ENCODE results near the gene PARD3. TPM values are rescaled to one million over a fixed set of nuclear protein-coding genes. Genes with fewer than 3 reads are reported as not detected.

Gene PARD3
- total RNA-seq, 3 donors from 2014 or later = 0.35 to 0.53 (median 0.37) TPM

DNA sequence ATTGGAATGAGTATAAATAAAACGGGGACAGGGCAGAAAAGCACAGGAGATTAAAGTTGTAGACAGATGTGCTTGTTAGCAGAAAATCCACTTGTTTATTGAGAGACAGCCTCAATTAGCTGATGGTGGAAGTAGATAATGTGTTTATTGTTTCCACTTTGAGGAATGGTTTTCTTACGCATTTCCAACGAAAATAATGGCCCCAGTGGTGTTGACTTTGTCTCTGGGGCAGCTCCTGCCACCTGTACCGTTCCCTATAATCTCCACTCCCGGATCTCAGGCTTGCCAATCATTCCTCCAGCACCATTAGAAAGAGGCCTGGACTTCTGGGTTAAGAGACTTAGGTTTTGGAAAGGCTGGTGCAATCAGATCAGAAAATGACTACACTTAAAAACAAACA, 638.7 kb downstream of the PARD3 start:
- ATAC-seq (no peak), DNase-seq (no peak)
- Mint-ChIP-seq H3K36me3 (ENCODE audit: insufficient read depth) (no peaks in the 10 kb centered on the region), H3K4me3 (no peak overlapping the region), H3K27me3 (ENCODE audit: low read depth) (no peaks in the 10 kb centered on the region), H3K4me1 (ENCODE audit: low read depth) (no peaks in the 10 kb centered on the region), H3K9me3 (no peaks in the 10 kb centered on the region)

DNA sequence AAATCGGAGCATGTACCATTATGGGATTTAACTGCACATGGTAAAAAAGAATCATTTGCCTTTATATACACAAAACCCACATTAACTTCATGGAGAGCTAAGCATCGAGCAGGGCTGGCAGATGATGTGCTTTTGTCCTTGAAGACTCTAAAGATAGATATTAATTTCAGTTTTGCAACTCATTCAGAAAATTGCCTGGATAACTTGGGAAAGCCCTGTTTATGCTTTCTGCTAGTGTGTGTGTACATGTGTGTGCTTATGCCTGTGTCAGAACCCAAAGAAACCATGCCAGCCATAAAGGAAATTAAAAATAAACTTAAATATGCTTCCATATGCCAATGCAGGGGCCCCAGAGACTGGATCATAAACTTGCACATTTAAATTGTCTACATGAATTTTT, 640.0 kb downstream of the PARD3 start:
- no peak overlapping the region for H3K4me3 Mint-ChIP-seq
- H3K9me3 Mint-ChIP-seq = peaks cover 6% of the 10 kb centered on the region
- ATAC-seq (no peak), DNase-seq (no peak)
- no peaks in the 10 kb centered on the region for H3K4me1 Mint-ChIP-seq (ENCODE audit: low read depth)
- no peaks in the 10 kb centered on the region for H3K36me3 Mint-ChIP-seq (ENCODE audit: insufficient read depth)
- no peaks in the 10 kb centered on the region for H3K27me3 Mint-ChIP-seq (ENCODE audit: low read depth)

DNA sequence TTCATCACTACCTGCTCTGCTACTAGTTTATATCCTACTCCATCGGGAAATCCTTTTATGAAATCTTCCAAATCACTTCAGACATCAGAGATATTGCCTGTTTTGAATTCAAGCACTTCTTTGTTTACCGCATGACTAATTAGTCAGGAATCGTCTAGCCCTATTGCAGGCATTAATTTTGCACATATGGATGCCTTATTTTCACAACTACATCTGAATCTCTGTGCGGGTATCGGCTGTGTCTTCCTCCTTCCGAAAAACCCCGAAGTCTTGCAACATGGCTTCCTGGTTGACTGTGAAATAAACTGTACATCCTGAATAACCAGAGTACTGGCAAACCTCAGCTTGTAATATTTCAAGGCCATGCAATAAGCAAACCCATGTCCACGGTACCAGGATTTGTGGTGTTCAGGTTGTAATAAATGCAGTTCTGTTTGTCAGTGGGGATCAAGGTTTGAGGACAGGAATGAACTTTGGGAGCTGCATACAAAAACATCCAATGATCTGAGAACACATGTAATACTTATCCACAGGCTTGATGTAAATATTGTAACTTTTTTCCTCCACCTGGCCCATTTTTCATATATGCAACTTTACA, 642.1 kb downstream of the PARD3 start:
- no peak overlapping the region for H3K4me3 Mint-ChIP-seq
- peaks cover 6% of the 10 kb centered on the region for H3K9me3 Mint-ChIP-seq
- H3K36me3 Mint-ChIP-seq (ENCODE audit: insufficient read depth) = no peaks in the 10 kb centered on the region
- no peaks in the 10 kb centered on the region for H3K4me1 Mint-ChIP-seq (ENCODE audit: low read depth)
- DNase-seq = no peak
- no peak for ATAC-seq
- peaks cover 9% of the 10 kb centered on the region for H3K27me3 Mint-ChIP-seq (ENCODE audit: low read depth)

DNA sequence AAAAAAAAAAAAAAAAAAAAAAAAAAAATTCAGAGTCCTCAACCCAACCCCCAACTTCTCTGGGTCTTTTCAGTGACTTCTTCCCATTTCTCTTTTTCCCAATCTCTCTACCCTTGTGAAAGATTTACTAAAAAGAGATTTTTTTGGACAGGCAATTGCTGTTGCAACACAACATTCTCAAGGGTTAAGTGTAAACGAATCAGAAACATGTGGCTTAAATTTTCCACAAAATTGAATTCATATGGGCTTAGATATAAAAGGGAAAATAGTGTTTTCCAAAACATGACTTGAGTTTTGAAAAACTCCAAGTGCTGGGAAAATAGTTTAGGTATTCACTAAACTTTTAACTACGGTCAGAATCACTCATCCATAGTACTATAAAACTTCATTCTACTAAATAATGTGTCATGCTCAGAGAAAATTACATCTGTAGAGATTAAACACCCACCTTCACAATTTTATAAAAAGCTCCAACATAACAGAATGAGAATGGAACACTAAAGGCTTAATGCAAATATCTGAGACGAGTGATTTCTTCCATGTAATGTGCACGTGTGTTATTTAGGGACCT, 643.1 kb downstream of the PARD3 start:
- ATAC-seq (no peak), DNase-seq (no peak)
- H3K4me3 Mint-ChIP-seq = no peak overlapping the region
- peaks cover 9% of the 10 kb centered on the region for H3K27me3 Mint-ChIP-seq (ENCODE audit: low read depth)
- peaks cover 6% of the 10 kb centered on the region for H3K9me3 Mint-ChIP-seq
- no peaks in the 10 kb centered on the region for H3K4me1 Mint-ChIP-seq (ENCODE audit: low read depth)
- H3K36me3 Mint-ChIP-seq (ENCODE audit: insufficient read depth) = no peaks in the 10 kb centered on the region

DNA sequence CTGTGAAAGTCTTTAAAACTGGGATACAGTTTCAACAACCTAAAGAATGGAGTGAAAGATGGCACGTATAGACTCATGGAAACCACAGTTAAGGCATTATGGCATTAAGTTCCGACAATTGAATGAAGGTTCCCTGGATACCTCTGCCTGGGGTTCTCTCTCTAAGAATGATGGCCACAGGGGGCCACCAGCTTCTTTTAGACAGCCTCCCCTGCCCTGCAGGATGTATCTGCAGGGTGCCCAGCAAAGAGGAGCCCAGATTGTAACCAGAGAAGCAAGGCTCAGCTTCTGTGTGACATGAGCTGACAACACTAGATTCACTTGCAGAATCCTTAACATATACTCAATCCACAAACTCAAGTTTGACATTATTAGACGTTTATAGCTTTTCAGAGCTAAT, 645.4 kb downstream of the PARD3 start:
- peaks cover 6% of the 10 kb centered on the region for H3K9me3 Mint-ChIP-seq
- DNase-seq (no peak), ATAC-seq (no peak)
- H3K27me3 Mint-ChIP-seq (ENCODE audit: low read depth) = peaks cover 9% of the 10 kb centered on the region
- H3K36me3 Mint-ChIP-seq (ENCODE audit: insufficient read depth) = no peaks in the 10 kb centered on the region
- H3K4me3 Mint-ChIP-seq = no peak overlapping the region
- H3K4me1 Mint-ChIP-seq (ENCODE audit: low read depth) = no peaks in the 10 kb centered on the region

DNA sequence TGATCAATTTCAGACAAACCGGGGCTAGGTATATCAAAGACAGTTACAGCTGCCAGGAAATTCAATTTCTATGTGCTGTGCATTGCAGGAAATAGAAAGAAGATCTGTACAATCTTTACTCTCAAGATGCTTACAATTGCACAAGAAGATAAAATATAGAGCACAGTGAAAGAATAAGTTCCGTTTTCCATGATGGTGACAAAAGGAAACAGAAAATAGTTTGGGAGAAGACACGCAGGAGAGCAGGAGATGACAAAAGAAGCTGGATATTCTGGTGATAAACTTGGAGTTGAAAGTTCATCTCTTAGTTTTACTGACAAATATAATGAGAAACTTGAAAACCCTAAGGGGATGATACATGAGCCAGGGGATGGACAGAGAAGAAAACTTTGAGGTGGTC, 646.0 kb downstream of the PARD3 start:
- no peak overlapping the region for H3K4me3 Mint-ChIP-seq
- no peaks in the 10 kb centered on the region for H3K36me3 Mint-ChIP-seq (ENCODE audit: insufficient read depth)
- peaks cover 6% of the 10 kb centered on the region for H3K9me3 Mint-ChIP-seq
- ATAC-seq (no peak), DNase-seq (no peak)
- H3K27me3 Mint-ChIP-seq (ENCODE audit: low read depth) = peaks cover 9% of the 10 kb centered on the region
- no peaks in the 10 kb centered on the region for H3K4me1 Mint-ChIP-seq (ENCODE audit: low read depth)

DNA sequence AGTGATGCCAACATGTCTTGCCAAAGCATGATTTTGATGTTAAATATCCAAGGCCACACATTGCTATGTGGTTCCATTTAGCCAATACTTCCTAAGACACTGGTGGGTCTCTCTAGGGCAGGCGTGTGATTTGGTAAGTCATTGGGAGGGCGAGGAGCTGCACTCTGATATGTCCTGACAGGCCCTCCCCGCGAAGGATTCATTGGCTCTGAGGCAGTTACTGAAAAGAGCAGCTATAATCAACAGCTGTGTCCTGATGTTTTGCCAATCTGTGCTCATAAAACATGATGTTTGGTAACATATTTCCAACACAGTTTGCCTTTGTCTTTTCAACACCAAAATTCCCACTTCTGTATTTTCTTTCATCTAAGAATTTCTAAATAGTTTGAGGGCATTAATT, 646.7 kb downstream of the PARD3 start:
- H3K9me3 Mint-ChIP-seq = peaks cover 6% of the 10 kb centered on the region
- no peak overlapping the region for H3K4me3 Mint-ChIP-seq
- no peak for DNase-seq
- H3K4me1 Mint-ChIP-seq (ENCODE audit: low read depth) = no peaks in the 10 kb centered on the region
- ATAC-seq = no peak
- peaks cover 9% of the 10 kb centered on the region for H3K27me3 Mint-ChIP-seq (ENCODE audit: low read depth)
- no peaks in the 10 kb centered on the region for H3K36me3 Mint-ChIP-seq (ENCODE audit: insufficient read depth)

DNA sequence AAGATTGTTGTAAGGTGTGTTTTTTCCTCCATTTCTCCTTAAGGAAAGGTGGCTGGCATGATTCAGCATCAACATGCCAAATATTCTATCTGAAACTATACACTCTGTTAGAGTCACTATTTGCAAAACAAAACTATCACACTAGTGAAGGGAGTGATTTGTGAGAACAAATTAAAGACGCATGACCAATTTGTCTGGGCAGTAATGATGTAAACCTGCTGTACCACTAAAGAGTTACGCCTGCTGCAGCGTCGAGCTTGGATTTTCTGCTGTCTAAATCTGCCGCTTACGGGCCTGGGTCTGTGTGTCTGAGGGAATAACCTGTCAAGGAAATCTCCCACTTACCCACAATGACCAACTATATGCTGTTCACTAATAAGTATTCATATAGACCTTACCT, 648.3 kb downstream of the PARD3 start:
- Mint-ChIP-seq H3K4me3 (no peak overlapping the region), H3K9me3 (peaks cover 6% of the 10 kb centered on the region), H3K27me3 (ENCODE audit: low read depth) (peaks cover 9% of the 10 kb centered on the region), H3K4me1 (ENCODE audit: low read depth) (no peaks in the 10 kb centered on the region), H3K36me3 (ENCODE audit: insufficient read depth) (no peaks in the 10 kb centered on the region)
- ATAC-seq (no peak), DNase-seq (no peak)

DNA sequence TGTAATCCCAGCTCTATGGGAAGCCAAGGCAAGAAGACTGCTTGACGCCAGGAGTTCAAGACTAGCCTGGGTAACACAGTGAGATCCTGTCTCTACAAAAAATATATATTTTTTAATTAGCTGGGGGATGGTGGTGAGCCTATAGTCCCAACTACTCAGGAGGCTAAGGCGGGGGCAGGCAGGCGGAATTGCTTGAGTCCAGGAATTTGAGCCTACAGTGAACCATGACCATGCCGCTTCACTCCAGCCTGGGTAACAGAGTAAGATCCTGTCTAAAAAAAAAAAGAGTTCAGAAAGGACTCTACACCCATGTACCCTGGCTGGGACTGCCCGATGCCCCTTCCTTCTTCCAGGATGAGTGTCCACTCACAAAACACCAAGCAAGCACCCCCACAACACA, 648.7 kb downstream of the PARD3 start:
- Mint-ChIP-seq H3K9me3 (peaks cover 6% of the 10 kb centered on the region), H3K4me1 (ENCODE audit: low read depth) (no peaks in the 10 kb centered on the region), H3K27me3 (ENCODE audit: low read depth) (peaks cover 9% of the 10 kb centered on the region), H3K36me3 (ENCODE audit: insufficient read depth) (no peaks in the 10 kb centered on the region), H3K4me3 (no peak overlapping the region)
- DNase-seq = no peak
- ATAC-seq = no peak

DNA sequence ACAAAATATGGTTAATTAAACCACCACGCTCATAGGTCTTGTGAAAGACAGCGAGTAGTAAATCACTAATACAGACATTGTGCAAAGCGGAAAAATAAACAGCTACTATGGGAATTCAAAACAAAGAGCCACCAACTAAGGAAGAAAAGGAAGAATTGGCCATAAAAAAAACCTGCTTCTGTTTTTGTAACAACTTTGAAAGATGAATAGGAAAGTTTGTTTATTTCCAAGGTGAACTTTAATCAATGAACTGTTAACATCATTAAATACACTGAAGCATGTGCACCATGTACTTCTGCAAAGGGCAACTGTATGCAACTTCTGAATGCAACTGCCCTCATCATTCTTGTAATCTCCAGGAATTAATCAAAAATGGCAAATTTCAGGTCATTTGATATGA, 651.1 kb downstream of the PARD3 start:
- no peak overlapping the region for H3K4me3 Mint-ChIP-seq

DNA sequence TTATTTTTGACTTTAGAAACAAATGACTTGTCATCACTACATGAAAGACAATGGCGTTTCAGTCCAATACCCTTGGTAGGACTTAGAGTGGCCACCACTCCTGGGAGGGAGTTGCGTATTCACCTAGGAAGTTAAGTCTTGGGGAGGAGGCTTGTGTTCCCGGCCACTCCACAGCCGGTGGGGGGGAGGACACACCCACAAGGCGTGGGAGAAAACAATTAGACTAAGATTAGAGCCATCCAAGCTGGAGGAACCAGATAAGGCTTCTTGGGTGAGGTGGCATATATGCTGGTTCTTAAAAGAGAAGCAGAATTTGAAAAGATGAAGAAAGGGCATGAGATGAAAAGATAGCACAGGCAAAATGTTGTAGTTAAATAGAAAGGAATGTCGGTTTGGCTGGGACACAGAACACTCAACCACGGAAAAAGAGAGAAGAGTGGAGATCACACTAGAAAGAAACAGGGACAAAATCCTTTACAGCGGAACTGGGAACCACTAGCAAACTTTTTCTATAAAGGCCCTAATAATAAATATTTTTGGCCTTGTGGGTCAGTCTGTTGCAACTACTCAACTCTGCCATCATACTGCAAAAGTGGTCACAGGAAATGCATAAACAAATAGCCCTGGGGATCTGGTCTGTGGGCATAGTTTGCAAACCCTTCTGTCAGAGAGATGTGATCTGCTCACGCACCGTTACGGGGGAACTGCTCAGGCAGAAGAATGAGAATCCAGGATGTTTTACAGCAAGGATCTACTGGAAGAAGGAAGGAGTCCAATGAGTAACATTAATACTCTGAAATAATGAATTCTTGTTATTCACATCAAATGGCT, 651.8 kb downstream of the PARD3 start:
- no peak for ATAC-seq
- Mint-ChIP-seq H3K36me3 (ENCODE audit: insufficient read depth) (no peaks in the 10 kb centered on the region), H3K4me1 (ENCODE audit: low read depth) (no peaks in the 10 kb centered on the region), H3K9me3 (no peaks in the 10 kb centered on the region), H3K4me3 (no peak overlapping the region), H3K27me3 (ENCODE audit: low read depth) (no peaks in the 10 kb centered on the region)
- DNase-seq = no peak

More for the DNA sequence above, 651.1 kb downstream of the PARD3 start:
- no peaks in the 10 kb centered on the region for H3K4me1 Mint-ChIP-seq (ENCODE audit: low read depth)
- H3K36me3 Mint-ChIP-seq (ENCODE audit: insufficient read depth) = no peaks in the 10 kb centered on the region
- H3K9me3 Mint-ChIP-seq = no peaks in the 10 kb centered on the region
- ATAC-seq = no peak
- H3K27me3 Mint-ChIP-seq (ENCODE audit: low read depth) = peaks cover 4% of the 10 kb centered on the region
- DNase-seq = no peak

DNA sequence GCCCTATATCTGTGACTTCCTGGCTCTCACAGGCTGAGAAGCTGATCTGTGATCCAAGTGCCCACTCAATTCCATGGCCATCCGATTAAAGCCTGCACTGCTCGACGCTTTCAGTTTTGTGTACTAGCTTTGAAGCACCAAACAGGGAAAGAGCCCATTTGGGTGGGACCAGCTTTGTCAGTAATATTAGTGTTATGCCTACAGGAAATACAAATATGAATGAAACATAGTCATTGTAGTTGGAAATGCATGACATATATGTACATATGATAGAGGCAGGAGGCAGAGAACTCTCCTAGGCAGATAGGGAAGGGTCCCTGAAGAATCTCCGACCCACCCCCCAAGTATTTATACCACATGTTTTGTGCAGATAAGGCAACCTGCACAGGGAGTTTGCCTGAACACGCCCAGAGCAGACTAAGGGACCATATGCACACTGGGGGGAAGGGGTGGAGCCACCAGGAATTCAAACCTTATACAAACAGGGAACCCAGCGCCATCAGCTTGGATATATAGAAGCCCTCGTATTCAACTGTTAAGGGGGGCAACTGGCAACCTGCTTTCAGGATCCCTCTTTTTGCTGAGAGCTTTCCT, 653.2 kb downstream of the PARD3 start:
- Mint-ChIP-seq H3K36me3 (ENCODE audit: insufficient read depth) (no peaks in the 10 kb centered on the region), H3K4me1 (ENCODE audit: low read depth) (no peaks in the 10 kb centered on the region), H3K9me3 (no peaks in the 10 kb centered on the region), H3K4me3 (no peak overlapping the region), H3K27me3 (ENCODE audit: low read depth) (no peaks in the 10 kb centered on the region)
- ATAC-seq (no peak), DNase-seq (no peak)

DNA sequence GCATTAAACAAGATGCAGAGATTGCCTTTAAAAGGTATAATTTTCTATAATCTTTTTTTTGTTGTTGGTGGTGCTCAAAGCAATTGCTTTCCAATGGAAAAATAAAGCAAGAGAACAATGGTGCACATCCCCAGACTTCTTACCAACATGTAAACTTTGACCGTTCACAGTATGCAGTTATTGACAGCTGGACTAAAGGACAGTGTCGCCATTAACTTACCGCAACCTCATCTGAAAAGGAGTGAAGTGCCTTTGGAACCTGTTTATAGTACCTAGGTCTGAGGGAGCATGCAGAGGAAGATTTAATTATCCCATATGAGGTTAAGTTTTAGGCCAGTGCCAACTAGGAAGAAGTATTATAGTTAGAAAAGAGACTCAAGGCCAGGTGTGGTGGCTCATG, 654.5 kb downstream of the PARD3 start:
- H3K4me1 Mint-ChIP-seq (ENCODE audit: low read depth) = no peaks in the 10 kb centered on the region
- no peak overlapping the region for H3K4me3 Mint-ChIP-seq
- DNase-seq = no peak
- no peaks in the 10 kb centered on the region for H3K9me3 Mint-ChIP-seq
- no peak for ATAC-seq
- no peaks in the 10 kb centered on the region for H3K36me3 Mint-ChIP-seq (ENCODE audit: insufficient read depth)
- H3K27me3 Mint-ChIP-seq (ENCODE audit: low read depth) = no peaks in the 10 kb centered on the region

DNA sequence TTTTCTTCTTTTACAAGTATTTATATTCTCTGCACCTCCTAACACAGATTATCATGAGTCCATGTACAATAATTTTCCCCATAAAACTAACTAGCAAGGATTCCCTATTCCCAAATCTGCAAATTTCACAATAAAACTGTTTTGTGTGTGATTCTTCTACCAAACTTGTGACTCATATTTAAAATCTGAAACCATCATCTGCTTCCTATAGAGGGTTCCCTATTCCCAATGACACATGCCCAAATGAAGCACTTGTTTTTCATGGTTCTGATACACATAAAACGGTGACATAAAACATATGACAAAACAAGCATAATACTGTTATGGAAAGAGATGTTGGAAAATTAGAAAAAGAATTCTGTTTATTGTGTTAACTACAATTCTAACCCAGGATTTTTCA, 657.6 kb downstream of the PARD3 start:
- no peaks in the 10 kb centered on the region for H3K9me3 Mint-ChIP-seq
- ATAC-seq (no peak), DNase-seq (no peak)
- H3K36me3 Mint-ChIP-seq (ENCODE audit: insufficient read depth) = no peaks in the 10 kb centered on the region
- H3K4me1 Mint-ChIP-seq (ENCODE audit: low read depth) = no peaks in the 10 kb centered on the region
- H3K27me3 Mint-ChIP-seq (ENCODE audit: low read depth) = no peaks in the 10 kb centered on the region
- no peak overlapping the region for H3K4me3 Mint-ChIP-seq
